Astrocyte (in vitro differentiated cells and primary cell): ENCODE data around the gene RNF223.

Experiments
- CTCF ChIP-seq: IDR thresholded peaks from 2 replicates; pipeline ENCODE4 v1.5.1; 2011; ENCODE audit warnings: low read depth, mild to moderate bottlenecking, inconsistent platforms, low read length, moderate library complexity; ENCODE audit not compliant: insufficient read depth
- EZH2 ChIP-seq: IDR thresholded peaks from 2 replicates; pipeline ENCODE4 v1.6.1; 2012; ENCODE audit warnings: mild to moderate bottlenecking, low read length, inconsistent platforms; ENCODE audit not compliant: insufficient read depth

- no peak for TF ChIP-seq EZH2
- no peak for TF ChIP-seq CTCF
These were observed 43.3 kb upstream of the RNF223 start for GRCh38 chr1:1117469-1117831.
